Keratinocyte (primary cell): ENCODE results near the gene TAS2R38.

ENCODE experiments used
- CTCF ChIP-seq, 3 experiments: IDR thresholded peaks in 1 of 3; conservative IDR thresholded peaks in 1 of 3; optimal IDR thresholded peaks in 1 of 3; 2 replicates in 2 of 3; 3 replicates in 1 of 3; pipeline versions ENCODE3 to v1.5.1; 2011; ENCODE audit warnings: low read length in 3 of 3, mild to moderate bottlenecking in 3 of 3, moderate library complexity in 2 of 3, control low read depth in 1 of 3, inconsistent platforms in 1 of 3; ENCODE audit not compliant: insufficient read depth in 2 of 3; ENCODE audit errors: extremely low read depth in 1 of 3
- EZH2 ChIP-seq: IDR thresholded peaks from one replicate; pipeline ENCODE4 v1.6.1; 2012; ENCODE audit warnings: inconsistent platforms, mild to moderate bottlenecking, low read length, moderate library complexity

GRCh38 chr7:141979568-141979967, 6.0 kb upstream of the TAS2R38 start:
- no peak for TF ChIP-seq EZH2
- no peak for TF ChIP-seq CTCF (optimal IDR thresholded peaks at IDR 0.05 in 1 of 3, IDR thresholded peaks at IDR 0.05 in 1 of 3, conservative IDR thresholded peaks at IDR 0.05 in 1 of 3; ENCODE audit: extremely low read depth in 1 of 3, insufficient read depth in 2 of 3, low read length in 3 of 3)
